ENCODE data around the gene OSGEP.

The OSGEP gene

DNA sequence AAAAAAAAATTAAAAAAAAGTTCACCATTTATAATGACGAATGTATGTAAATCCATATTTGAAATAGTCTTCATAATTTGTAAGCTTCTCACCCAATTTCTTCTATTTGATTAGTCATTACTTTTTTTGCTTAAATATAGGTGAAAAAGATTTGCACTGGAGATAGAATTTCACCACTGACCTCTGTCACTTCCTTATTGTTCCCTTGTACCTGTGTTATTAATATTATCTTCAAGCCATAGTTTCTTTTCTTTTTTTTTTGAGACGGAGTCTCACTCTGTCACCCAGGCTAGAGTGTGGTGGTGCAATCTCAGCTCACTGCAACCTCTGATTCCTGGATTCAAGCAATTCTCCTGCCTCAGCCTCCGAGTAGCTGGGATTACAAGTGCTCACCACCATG lies 57.1 kb downstream of the OSGEP start:
- no peak for DNase-seq (ENCODE audit: low read depth in 2 of 2)

Measured in stimulated activated CD4-positive, alpha-beta T cell treated with anti-CD3 and anti-CD28 coated beads, Interleukin-1b, Interleukin-23, amount 100 ng/mL, for 4 hours (primary cell).